IMR-90 (cell line): ENCODE measurements around the gene TMEM129. TPM values are rescaled to one million over a fixed set of nuclear protein-coding genes. Genes with fewer than 3 reads are reported as not detected.

Experiments
- ATAC-seq: fragments of 200-7000 bp; cut with Tn5 transposase; 2 replicates; pipeline ENCODE4 v1.9.1; 2020; ENCODE audit warnings: low read depth, mild to moderate bottlenecking, moderate library complexity
- BruUV-seq: library from RNA; stranded (reverse); fragments of 400-500 nt; replicated peaks from 2 replicates; lab custom pipeline; 2021; lab: Mats Ljungman, UMichigan
- CTCF ChIA-PET: fragments of 300-600 bp; formaldehyde crosslinking; extraction: SDS; loops from one replicate; lab custom pipeline; 2021; ENCODE audit warnings: antibody characterized with exemption; lab: Yijun Ruan, JAX
- POLR2A ChIA-PET: fragments of 300-600 bp; sonication (Branson Sonifier 250); formaldehyde crosslinking; loops from one replicate; lab custom pipeline; 2022; ENCODE audit warnings: antibody characterized with exemption; ENCODE audit not compliant: unreplicated experiment; lab: Charles Lee
- DNase-seq: peaks from one replicate; pipeline ENCODE4 v3.0.0; 2013
- H2AFZ ChIP-seq: replicated peaks from 2 replicates; pipeline ENCODE3; 2013; ENCODE audit warnings: low read length, mild to moderate bottlenecking; ENCODE audit not compliant: poor library complexity
- H2AK5ac ChIP-seq: 2 replicates; pipeline ENCODE4 v1.6.1; 2013; ENCODE audit warnings: low read depth, low read length, inconsistent platforms
- H2AK9ac ChIP-seq: replicated peaks from 2 replicates; pipeline ENCODE3; 2013; ENCODE audit warnings: mild to moderate bottlenecking, low read depth, low read length, moderate library complexity; ENCODE audit not compliant: poor library complexity
- H2BK120ac ChIP-seq: 2 replicates; pipeline ENCODE4 v1.6.1; 2013; ENCODE audit warnings: low read depth, low read length, inconsistent platforms
- H2BK15ac ChIP-seq: 3 replicates; pipeline ENCODE4 v1.6.1; 2013; ENCODE audit warnings: low read depth, low read length, inconsistent platforms
- H2BK20ac ChIP-seq: 2 replicates; pipeline ENCODE4 v1.6.1; 2013; ENCODE audit warnings: low read depth, mild to moderate bottlenecking, inconsistent platforms, low read length, moderate library complexity
- H2BK5ac ChIP-seq: 2 replicates; pipeline ENCODE4 v1.6.1; 2013; ENCODE audit warnings: mild to moderate bottlenecking, low read depth, low read length, inconsistent platforms; ENCODE audit not compliant: poor library complexity, severe bottlenecking
- H3K14ac ChIP-seq: replicated peaks from 2 replicates; pipeline ENCODE4 v1.6.1; 2013; ENCODE audit warnings: low read depth, low read length, inconsistent platforms
- H3K18ac ChIP-seq: 2 replicates; pipeline ENCODE4 v1.6.1; 2013; ENCODE audit warnings: low read depth, low read length, control low read depth
- H3K23ac ChIP-seq: 2 replicates; pipeline ENCODE4 v1.6.1; 2013; ENCODE audit warnings: low read depth, low read length, inconsistent platforms
- H3K27ac ChIP-seq: 2 replicates; pipeline ENCODE4 v1.5.1; 2013; ENCODE audit warnings: mild to moderate bottlenecking, control low read depth, low read length; ENCODE audit not compliant: insufficient read depth
- H3K27me3 ChIP-seq: 2 replicates; pipeline ENCODE4 v1.6.1; 2013; ENCODE audit warnings: low read length; ENCODE audit not compliant: control insufficient read depth, insufficient read depth
- H3K36me3 ChIP-seq: 2 replicates; pipeline ENCODE4 v1.6.1; 2013; ENCODE audit warnings: low read length, mixed read lengths; ENCODE audit not compliant: control insufficient read depth, insufficient read depth
- H3K4ac ChIP-seq: 2 replicates; pipeline ENCODE4 v1.6.1; 2013; ENCODE audit warnings: low read depth, low read length, inconsistent platforms
- H3K4me1 ChIP-seq: 2 replicates; pipeline ENCODE4 v1.6.1; 2013; ENCODE audit warnings: low read length, mixed read lengths; ENCODE audit not compliant: control insufficient read depth, insufficient read depth
- H3K4me2 ChIP-seq: 2 replicates; pipeline ENCODE4 v1.6.1; 2013; ENCODE audit warnings: low read depth, mild to moderate bottlenecking, control low read depth, low read length, moderate library complexity
- H3K4me3 ChIP-seq: 2 replicates; pipeline ENCODE4 v1.5.1; 2013; ENCODE audit warnings: low read depth, mild to moderate bottlenecking, control low read depth, low read length, moderate library complexity; ENCODE audit not compliant: insufficient read depth
- H3K56ac ChIP-seq: 2 replicates; pipeline ENCODE4 v1.6.1; 2013; ENCODE audit warnings: low read length, inconsistent platforms; ENCODE audit not compliant: insufficient read depth; ENCODE audit errors: extremely low read depth
- H3K79me1 ChIP-seq, 2 experiments: 2 replicates each; pipeline ENCODE4 v1.6.1; 2013; ENCODE audit warnings: low read length in 2 of 2, inconsistent platforms in 1 of 2, low read depth in 1 of 2
- H3K9ac ChIP-seq: 2 replicates; pipeline ENCODE4 v1.6.1; 2013; ENCODE audit warnings: low read depth, low read length, control low read depth
- H3K9me1 ChIP-seq: 2 replicates; pipeline ENCODE4 v1.6.1; 2013; ENCODE audit warnings: low read length, inconsistent platforms; ENCODE audit not compliant: insufficient read depth
- H3K9me3 ChIP-seq: 2 replicates; pipeline ENCODE4 v1.6.1; 2013; ENCODE audit warnings: low read length; ENCODE audit not compliant: control insufficient read depth, insufficient read depth
- H4K20me1 ChIP-seq: 2 replicates; pipeline ENCODE4 v1.6.1; 2013; ENCODE audit warnings: low read length, inconsistent platforms; ENCODE audit not compliant: insufficient read depth
- H4K5ac ChIP-seq: 2 replicates; pipeline ENCODE4 v1.6.1; 2013; ENCODE audit warnings: mild to moderate bottlenecking, low read depth, low read length, control low read depth
- H4K8ac ChIP-seq, 2 experiments: 2 replicates each; pipeline ENCODE4 v1.6.1; 2013; ENCODE audit warnings: low read depth in 2 of 2, low read length in 2 of 2, control low read depth in 1 of 2, inconsistent platforms in 1 of 2
- H4K91ac ChIP-seq: 2 replicates; pipeline ENCODE4 v1.6.1; 2013; ENCODE audit warnings: low read depth, low read length, inconsistent platforms; ENCODE audit not compliant: insufficient read depth
- CHD1 ChIP-seq: IDR thresholded peaks from 2 replicates; pipeline ENCODE4 v1.6.1; 2012; ENCODE audit warnings: low read depth, low read length, improper control_type of control experiment
- CTCF ChIP-seq: conservative IDR thresholded peaks from 2 replicates; pipeline ENCODE4 v1.5.1; 2012; ENCODE audit warnings: mild to moderate bottlenecking, low read depth, low read length, improper control_type of control experiment
- RCOR1 ChIP-seq: IDR thresholded peaks from 2 replicates; pipeline ENCODE4 v1.6.1; 2012; ENCODE audit warnings: mild to moderate bottlenecking, low read length, improper control_type of control experiment; ENCODE audit not compliant: insufficient replicate concordance
- WGBS, 2 experiments: methylation state at CpG; one replicate each; pipeline versions ENCODE4 v1.1.5 to v1.1.7; 2013; ENCODE audit warnings: missing lambda C conversion rate in 2 of 2; ENCODE audit not compliant: insufficient read length in 1 of 2; ENCODE audit errors: extremely low coverage in 2 of 2; 5-methylcytosine and 5-hydroxymethylcytosine counted together
- dilution Hi-C: fragments of 300-500 bp; cut with HindIII; formaldehyde crosslinking; loops from one replicate; pipeline ENCODE4 v1.14.3; 2018; ENCODE audit warnings: low sequenced_read_pairs; ENCODE audit not compliant: unreplicated experiment
- in situ Hi-C: fragments of 300-500 bp; cut with MboI; formaldehyde crosslinking; loops from 3 replicates; pipeline ENCODE4 v1.14.3; 2019; ENCODE audit warnings: low sequenced_read_pairs, inconsistent platforms, mixed read lengths
- intact Hi-C: fragments of 100-400 bp; cut with micrococcal nuclease; formaldehyde crosslinking; loops from 2 replicates; pipeline ENCODE4 v1.10.0; 2022
- polyA plus RNA-seq, 3 experiments: library from polyadenylated mRNA; depleted of rRNA; stranded (reverse); fragments of >200 nt; gene quantifications; 2 replicates each; pipeline ENCODE4 v1.2.3, GENCODE V29; 2012; ENCODE audit warnings: low replicate concordance in 1 of 3
- total RNA-seq: library from RNA; depleted of rRNA; stranded (reverse); fragments of >200 nt; gene quantifications from 2 replicates; pipeline ENCODE4 v1.2.3, GENCODE V29; 2012

TMEM129 gene
- total and polyA plus RNA-seq, 2 of the 4 experiments (the other 2 are of a cell fraction): 6.6 to 26.6 TPM

- no peaks in the 10 kb centered on the region for H3K9me3 ChIP-seq
- H3K4ac ChIP-seq: no peak overlapping the region
- H4K91ac ChIP-seq: no peak overlapping the region
- no peak overlapping the region for H2BK20ac ChIP-seq
- H3K9me1 ChIP-seq: no peaks in the 10 kb centered on the region
- H3K4me1 ChIP-seq: peaks cover 4% of the 10 kb centered on the region; the same call in 1 of the 2 replicates
- intact Hi-C loops (no loop called here), in situ Hi-C loops (no loop called here), dilution Hi-C loops (no loop called here)
- ATAC-seq (peak; percentile 66), DNase-seq (peak; percentile 8)
- no peak overlapping the region for H2AK5ac ChIP-seq
- H4K8ac ChIP-seq: no peak overlapping the region
- H3K4me2 ChIP-seq: peak overlapping the region; percentile 56; the same call in 1 of the 2 replicates
- WGBS, 2 experiments: no CpG with 5 or more reads among the region's 32 CpGs
- no peak overlapping the region for H3K18ac ChIP-seq
- CTCF ChIA-PET: interaction anchor here (0.6 to 0.7 kb wide), 2 partner anchors 10 to 87 kb away, joined by 3 read pairs; no protein-coding TSS in a partner anchor
- H2BK15ac ChIP-seq: no peak overlapping the region
- H2AK9ac ChIP-seq: peak overlapping the region; percentile 65
- no peak overlapping the region for H2BK5ac ChIP-seq
- H3K36me3 ChIP-seq: no peaks in the 10 kb centered on the region
- H3K27me3 ChIP-seq: no peaks in the 10 kb centered on the region; the same call in 1 of the 2 replicates
- H2AFZ ChIP-seq: peak overlapping the region; percentile 82
- peak overlapping the region; percentile 49 for H3K4me3 ChIP-seq
- H3K56ac ChIP-seq: no peak overlapping the region
- H3K14ac ChIP-seq: no peak overlapping the region
- no peaks in the 10 kb centered on the region for H3K79me1 ChIP-seq
- BruUV-seq: no TSS peak
- POLR2A ChIA-PET: interaction anchor here (0.6 kb wide), 1 partner anchor 24 kb away, joined by 13 read pairs; no protein-coding TSS in a partner anchor
- H3K23ac ChIP-seq: no peak overlapping the region
- H4K5ac ChIP-seq: no peak overlapping the region
- TF ChIP-seq RCOR1 (no peak), CTCF (peak; percentile 38), CHD1 (no peak)
- no peak overlapping the region for H3K27ac ChIP-seq
- no peak overlapping the region for H2BK120ac ChIP-seq
- no peaks in the 10 kb centered on the region; the same call in 1 of the 2 replicates for H4K20me1 ChIP-seq
- no peak overlapping the region for H3K9ac ChIP-seq
These were observed 46.7 kb upstream of the TMEM129 start for GRCh38 chr4:1767770-1768366.
